HCT116 (cell line): ENCODE measurements around the gene PPM1J. TPM values are rescaled to one million over a fixed set of nuclear protein-coding genes. Genes with fewer than 3 reads are reported as not detected.

Experiments used
- ATAC-seq: fragments of 200-7000 bp; cut with Tn5 transposase; 2 replicates; pipeline ENCODE4 v1.9.1; 2020; ENCODE audit warnings: mild to moderate bottlenecking, moderate library complexity
- BruUV-seq: library from RNA; stranded (reverse); fragments of 400-500 nt; replicated peaks from 2 replicates; lab custom pipeline; 2021; lab: Mats Ljungman, UMichigan
- CTCF ChIA-PET: fragments of 300-600 bp; sonication (Branson Sonifier 250); formaldehyde crosslinking; loops from one replicate; lab custom pipeline; 2021; ENCODE audit warnings: antibody characterized with exemption; lab: Charles Lee
- POLR2A ChIA-PET: fragments of 300-600, 350-600 bp; sonication (Branson Sonifier 250); formaldehyde crosslinking; loops from one replicate; lab custom pipeline; 2021; ENCODE audit warnings: antibody characterized with exemption; lab: Charles Lee
- RAD21 ChIA-PET, 2 experiments: fragments of 300-600 bp; sonication (Branson Sonifier 250); formaldehyde crosslinking; loops; one replicate each; lab custom pipeline; 2023; ENCODE audit warnings: low total read pairs in 2 of 2; ENCODE audit not compliant: uncharacterized antibody in 2 of 2, unreplicated experiment in 2 of 2, low non-redundant PET in 1 of 2; lab: Charles Lee
- DNase-seq: peaks from one replicate; pipeline ENCODE4 v3.0.0-alpha.2; 2010; ENCODE audit warnings: low read depth, low spot score
- H2AFZ ChIP-seq: fragments of 200-600 bp; shearing (Covaris generic), sonication (generic); 2 replicates; pipeline ENCODE4 v1.6.1; 2017; ENCODE audit warnings: low read depth, mixed run types, mixed read lengths, antibody characterized with exemption, low read length; ENCODE audit not compliant: poor library complexity, severe bottlenecking
- H3K27ac ChIP-seq: 2 replicates; pipeline ENCODE4 v1.5.1; 2012; ENCODE audit warnings: low read depth, low read length
- H3K27me3 ChIP-seq: fragments of 200-600 bp; sonication (generic); 2 replicates; pipeline ENCODE4 v1.6.1; 2016; ENCODE audit warnings: mixed run types, low read length, mixed read lengths; ENCODE audit not compliant: insufficient read depth
- H3K36me3 ChIP-seq, 2 experiments: fragments of 200-500 bp in 1 of 2; fragments of 200-600 bp in 1 of 2; sonication (Bioruptor generic) in 1 of 2; sonication (generic) in 1 of 2; 2 replicates each; pipeline versions ENCODE4 v1.5.1 to v1.6.1; 2014 to 2016; ENCODE audit warnings: low read length in 2 of 2, inconsistent platforms in 1 of 2, mixed read lengths in 1 of 2, mixed run types in 1 of 2; ENCODE audit not compliant: insufficient read depth in 2 of 2, control insufficient read depth in 1 of 2
- H3K4me1 ChIP-seq, 2 experiments: fragments of 200-600 bp in 1 of 2; sonication (generic) in 1 of 2; 2 replicates each; pipeline versions ENCODE4 v1.5.1 to v1.6.1; 2012 to 2017; ENCODE audit warnings: low read length in 2 of 2, inconsistent platforms in 1 of 2, mild to moderate bottlenecking in 1 of 2, mixed read lengths in 1 of 2, mixed run types in 1 of 2, moderate library complexity in 1 of 2; ENCODE audit not compliant: insufficient read depth in 2 of 2, control insufficient read depth in 1 of 2
- H3K4me2 ChIP-seq: fragments of 200-600 bp; sonication (generic); 2 replicates; pipeline ENCODE4 v1.6.1; 2017; ENCODE audit warnings: mixed run types, low read length, mixed read lengths
- H3K4me3 ChIP-seq, 2 experiments: fragments of 200-600 bp in 1 of 2; sonication (generic) in 1 of 2; replicated peaks in 1 of 2; 2 replicates each; pipeline ENCODE4 v1.5.1; 2011 to 2016; ENCODE audit warnings: low read length in 2 of 2, control low read depth in 1 of 2, low read depth in 1 of 2, mild to moderate bottlenecking in 1 of 2, mixed read lengths in 1 of 2, mixed run types in 1 of 2
- H3K79me2 ChIP-seq: fragments of 200-600 bp; sonication (generic); 2 replicates; pipeline ENCODE4 v1.6.1; 2017; ENCODE audit warnings: mild to moderate bottlenecking, mixed run types, low read length, moderate library complexity, mixed read lengths; ENCODE audit not compliant: insufficient read depth
- H3K9ac ChIP-seq: fragments of 200-600 bp; sonication (generic); 2 replicates; pipeline ENCODE4 v1.6.1; 2016; ENCODE audit warnings: low read length, mixed read lengths
- H3K9me2 ChIP-seq: fragments of 200-600 bp; sonication (generic), shearing (Covaris generic); 2 replicates; pipeline ENCODE4 v1.6.1; 2017; ENCODE audit warnings: mixed run types, mild to moderate bottlenecking, moderate library complexity; ENCODE audit not compliant: insufficient read depth
- H3K9me3 ChIP-seq, 2 experiments: fragments of 200-500 bp in 1 of 2; fragments of 200-600 bp in 1 of 2; sonication (Bioruptor generic) in 1 of 2; sonication (generic) in 1 of 2; 2 replicates each; pipeline ENCODE4 v1.6.1; 2014 to 2017; ENCODE audit warnings: low read length in 2 of 2, mixed read lengths in 2 of 2, inconsistent platforms in 1 of 2, low read depth in 1 of 2, mild to moderate bottlenecking in 1 of 2, mixed run types in 1 of 2, moderate library complexity in 1 of 2; ENCODE audit not compliant: control insufficient read depth in 1 of 2, insufficient read depth in 1 of 2
- H4K20me1 ChIP-seq: fragments of 200-600 bp; sonication (generic), shearing (Covaris generic); 2 replicates; pipeline ENCODE4 v1.6.1; 2017; ENCODE audit warnings: mixed run types, mild to moderate bottlenecking, moderate library complexity; ENCODE audit not compliant: insufficient read depth
- ATF3 ChIP-seq: IDR thresholded peaks from 2 replicates; pipeline ENCODE4 v1.6.1; 2012
- CTCF ChIP-seq, 3 experiments: fragments of 200-600 bp in 1 of 3; sonication (generic) in 1 of 3; IDR thresholded peaks in 2 of 3; conservative IDR thresholded peaks in 1 of 3; 2 replicates each; pipeline ENCODE4 v1.5.1; 2012 to 2017; ENCODE audit warnings: low read depth in 2 of 3, low read length in 2 of 3, antibody characterized with exemption in 1 of 3, borderline replicate concordance in 1 of 3, control low read depth in 1 of 3, mild to moderate bottlenecking in 1 of 3, mixed read lengths in 1 of 3, mixed run types in 1 of 3, moderate library complexity in 1 of 3; ENCODE audit not compliant: insufficient read depth in 1 of 3
- EGR1 ChIP-seq: IDR thresholded peaks from 2 replicates; pipeline ENCODE4 v1.6.1; 2012; ENCODE audit warnings: low read depth
- ELF1 ChIP-seq: IDR thresholded peaks from 2 replicates; pipeline ENCODE4 v1.6.1; 2012; ENCODE audit warnings: low read depth, borderline replicate concordance
- MAX ChIP-seq: IDR thresholded peaks from 2 replicates; pipeline ENCODE4 v1.6.1; 2012
- POLR2AphosphoS5 ChIP-seq: IDR thresholded peaks from 2 replicates; pipeline ENCODE4 v1.6.1; 2011; ENCODE audit warnings: mild to moderate bottlenecking, low read depth, low read length, moderate library complexity
- SP1 ChIP-seq: IDR thresholded peaks from 2 replicates; pipeline ENCODE4 v1.6.1; 2012; ENCODE audit warnings: low read depth
- SRF ChIP-seq: IDR thresholded peaks from 2 replicates; pipeline ENCODE4 v1.6.1; 2012; ENCODE audit warnings: low read depth
- TCF7L2 ChIP-seq: IDR thresholded peaks from 2 replicates; pipeline ENCODE4 v1.7.0; 2011; ENCODE audit warnings: borderline replicate concordance, inconsistent platforms; ENCODE audit not compliant: insufficient read depth, insufficient read length; ENCODE audit errors: extremely low read depth
- YY1 ChIP-seq: IDR thresholded peaks from 2 replicates; pipeline ENCODE4 v1.6.1; 2011; ENCODE audit warnings: low read length, low read depth, moderate library complexity, mild to moderate bottlenecking; ENCODE audit not compliant: insufficient replicate concordance; ENCODE audit errors: extremely low read depth
- ZBTB33 ChIP-seq: IDR thresholded peaks from 2 replicates; pipeline ENCODE4 v1.6.1; 2011; ENCODE audit warnings: mild to moderate bottlenecking, low read length, moderate library complexity; ENCODE audit not compliant: insufficient replicate concordance; ENCODE audit errors: extremely low read depth
- intact Hi-C: fragments of 100-400 bp; cut with micrococcal nuclease; formaldehyde crosslinking; loops from 2 replicates; pipeline ENCODE4 v1.10.0; 2022
- total RNA-seq: library from RNA; stranded (reverse); gene quantifications from one replicate; pipeline ENCODE4 v1.2.1, GENCODE V29; 2021; ENCODE audit not compliant: unreplicated experiment

The PPM1J gene
- total RNA-seq, 1 experiment from 2014 or later, result 7.5 TPM

DNA sequence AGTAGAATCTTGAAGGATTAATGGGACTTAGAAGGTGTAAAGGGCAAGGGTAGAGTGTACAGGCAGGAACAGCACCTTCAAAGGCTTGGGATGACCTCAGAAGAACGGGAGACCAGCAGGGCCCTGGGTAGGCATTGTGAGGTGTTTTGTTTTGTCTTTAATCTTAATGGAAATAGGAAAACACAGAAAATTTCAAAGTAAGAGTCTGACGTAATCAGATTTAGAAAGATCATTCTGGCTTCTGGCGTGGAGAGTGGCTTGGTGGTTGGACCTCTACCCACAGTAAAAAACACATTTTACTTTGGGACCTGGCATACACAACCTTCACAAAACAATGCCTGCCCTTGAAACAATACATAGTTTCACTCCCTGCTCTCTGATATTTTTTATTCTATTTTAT, 36.5 kb downstream of the PPM1J start:
- no TSS peak for BruUV-seq
- no peak overlapping the region for H3K4me3 ChIP-seq
- no peak overlapping the region for H3K4me2 ChIP-seq
- H3K9me3 ChIP-seq, result no peaks in the 10 kb centered on the region
- ATAC-seq (no peak), DNase-seq (no peak)
- intact Hi-C loops, result no loop called here
- no peaks in the 10 kb centered on the region for H3K36me3 ChIP-seq
- H4K20me1 ChIP-seq, result no peaks in the 10 kb centered on the region
- H3K9me2 ChIP-seq, result no peaks in the 10 kb centered on the region
- ChIA-PET RAD21 (no interaction called here), CTCF (no interaction called here), POLR2A (no interaction called here)
- H3K9ac ChIP-seq, result no peak overlapping the region
- H2AFZ ChIP-seq, result no peak overlapping the region
- no peak overlapping the region for H3K27ac ChIP-seq
- peaks cover 37% of the 10 kb centered on the region for H3K79me2 ChIP-seq
- H3K27me3 ChIP-seq, result no peaks in the 10 kb centered on the region
- H3K4me1 ChIP-seq, result peaks cover 4 to 21% of the 10 kb centered on the region in 2 experiments; a peak in 3 of 4 replicates
- TF ChIP-seq ELF1 (no peak), EGR1 (no peak), TCF7L2 (no peak), SP1 (no peak)

GRCh38 chr1:112677501-112677900, 37.6 kb downstream of the PPM1J start:
- no peak overlapping the region for H3K4me2 ChIP-seq
- CTCF ChIA-PET, result no interaction called here
- H3K79me2 ChIP-seq, result peaks cover 33% of the 10 kb centered on the region
- no peaks in the 10 kb centered on the region for H3K36me3 ChIP-seq
- H2AFZ ChIP-seq, result no peak overlapping the region
- no peak for TF ChIP-seq YY1
- TF ChIP-seq SRF, result no peak
- TF ChIP-seq ELF1, result no peak
- TF ChIP-seq POLR2AphosphoS5, result no peak
- TF ChIP-seq SP1, result no peak
- no peak for TF ChIP-seq EGR1
- TF ChIP-seq MAX, result no peak
- TF ChIP-seq ATF3, result no peak
- TF ChIP-seq ZBTB33, result no peak
- no peak for TF ChIP-seq CTCF (IDR thresholded peaks at IDR 0.05 in 2 of 3, conservative IDR thresholded peaks at IDR 0.05 in 1 of 3; ENCODE audit: borderline replicate concordance in 1 of 3, insufficient read depth in 1 of 3, low read depth in 2 of 3, low read length in 2 of 3)
- TF ChIP-seq, all 23 proteins: peak for 0
- Histone ChIP-seq H3K4me3 (no peak overlapping the region), H4K20me1 (no peaks in the 10 kb centered on the region), H3K27me3 (no peaks in the 10 kb centered on the region), H3K27ac (no peak overlapping the region), H3K9me2 (no peaks in the 10 kb centered on the region), H3K4me1 (peaks cover 4 to 29% of the 10 kb centered on the region in 2 experiments; a peak in 3 of 4 replicates), H3K9ac (no peak overlapping the region), H3K9me3 (no peaks in the 10 kb centered on the region)
- ChIA-PET RAD21 (no interaction called here), POLR2A (no interaction called here)
- no peak for DNase-seq
- no TSS peak for BruUV-seq
- ATAC-seq, result no peak
- intact Hi-C loops, result no loop called here
